SU-DHL-6 (cell line): Measurements from ENCODE around the gene ATG101.

Source experiments
- H2AFZ ChIP-seq: fragments of 200-600 bp; sonication (generic); 2 replicates; pipeline ENCODE4 v1.6.1; 2014; ENCODE audit warnings: low read depth, mild to moderate bottlenecking, moderate library complexity, mixed read lengths, antibody characterized with exemption, low read length; ENCODE audit not compliant: severe bottlenecking
- H3F3A ChIP-seq: fragments of 200-600 bp; shearing (Covaris generic); 2 replicates; pipeline ENCODE4 v1.6.0; 2016; ENCODE audit warnings: antibody characterized with exemption, mild to moderate bottlenecking; ENCODE audit not compliant: insufficient read depth
- H3K27ac ChIP-seq: fragments of 200-600 bp; sonication (generic); 2 replicates; pipeline ENCODE4 v1.5.1; 2016; ENCODE audit warnings: low read depth, mild to moderate bottlenecking, low read length, moderate library complexity, mixed read lengths
- H3K27me3 ChIP-seq: fragments of 200-600 bp; sonication (generic), shearing (Covaris generic); 2 replicates; pipeline ENCODE4 v1.6.0; 2014; ENCODE audit warnings: mild to moderate bottlenecking, low read length
- H3K36me3 ChIP-seq: fragments of 200-600 bp; sonication (generic); 2 replicates; pipeline ENCODE4 v1.6.1; 2014; ENCODE audit warnings: mild to moderate bottlenecking, low read length, mixed read lengths
- H3K4me2 ChIP-seq: fragments of 300-600, 200-600 bp; shearing (Covaris generic), sonication (generic); 2 replicates; pipeline ENCODE4 v1.6.0; 2014; ENCODE audit warnings: low read length, low read depth, mild to moderate bottlenecking; ENCODE audit not compliant: poor library complexity, severe bottlenecking
- H3K4me3 ChIP-seq: fragments of 200-600 bp; sonication (generic); 2 replicates; pipeline ENCODE4 v1.5.1; 2014; ENCODE audit warnings: antibody characterized with exemption, low read length, mild to moderate bottlenecking, mixed read lengths; ENCODE audit not compliant: insufficient read depth, poor library complexity, severe bottlenecking
- H3K79me2 ChIP-seq: fragments of 200-600 bp; sonication (generic); 2 replicates; pipeline ENCODE4 v1.6.1; 2014; ENCODE audit warnings: mild to moderate bottlenecking, low read length, moderate library complexity; ENCODE audit not compliant: insufficient read depth
- H3K9ac ChIP-seq: fragments of 200-600 bp; sonication (generic); 2 replicates; pipeline ENCODE4 v1.7.0; 2014; ENCODE audit warnings: mild to moderate bottlenecking, low read length
- H3K9me2 ChIP-seq: fragments of 200-600 bp; sonication (generic); replicated peaks from 2 replicates; pipeline ENCODE4 v1.6.1; 2014; ENCODE audit warnings: low read length; ENCODE audit not compliant: insufficient read depth
- H3K9me3 ChIP-seq: fragments of 200-600 bp; sonication (generic); 2 replicates; pipeline ENCODE4 v1.6.1; 2014; ENCODE audit warnings: low read length, mixed read lengths; ENCODE audit not compliant: insufficient read depth
- H4K20me1 ChIP-seq: fragments of 200-600 bp; sonication (generic); 2 replicates; pipeline ENCODE4 v1.6.1; 2014; ENCODE audit warnings: low read depth, mild to moderate bottlenecking, antibody characterized with exemption, low read length, moderate library complexity, mixed read lengths
- EZH2phosphoT487 ChIP-seq: fragments of 200-600 bp; sonication (generic), shearing (Covaris generic); conservative IDR thresholded peaks from 2 replicates; pipeline ENCODE4 v1.6.1; 2018; ENCODE audit warnings: mild to moderate bottlenecking, antibody characterized with exemption, low read length, moderate library complexity, mixed read lengths
- TF ChIP-seq, protein P1 (sequence below): fragments of 200-600 bp; sonication (generic); IDR thresholded peaks from one replicate; pipeline ENCODE4 v1.5.1; 2017; ENCODE audit warnings: antibody characterized with exemption, mild to moderate bottlenecking, low read length, moderate library complexity; ENCODE audit not compliant: insufficient read depth, poor library complexity, severe bottlenecking

ATG101 gene

DNA sequence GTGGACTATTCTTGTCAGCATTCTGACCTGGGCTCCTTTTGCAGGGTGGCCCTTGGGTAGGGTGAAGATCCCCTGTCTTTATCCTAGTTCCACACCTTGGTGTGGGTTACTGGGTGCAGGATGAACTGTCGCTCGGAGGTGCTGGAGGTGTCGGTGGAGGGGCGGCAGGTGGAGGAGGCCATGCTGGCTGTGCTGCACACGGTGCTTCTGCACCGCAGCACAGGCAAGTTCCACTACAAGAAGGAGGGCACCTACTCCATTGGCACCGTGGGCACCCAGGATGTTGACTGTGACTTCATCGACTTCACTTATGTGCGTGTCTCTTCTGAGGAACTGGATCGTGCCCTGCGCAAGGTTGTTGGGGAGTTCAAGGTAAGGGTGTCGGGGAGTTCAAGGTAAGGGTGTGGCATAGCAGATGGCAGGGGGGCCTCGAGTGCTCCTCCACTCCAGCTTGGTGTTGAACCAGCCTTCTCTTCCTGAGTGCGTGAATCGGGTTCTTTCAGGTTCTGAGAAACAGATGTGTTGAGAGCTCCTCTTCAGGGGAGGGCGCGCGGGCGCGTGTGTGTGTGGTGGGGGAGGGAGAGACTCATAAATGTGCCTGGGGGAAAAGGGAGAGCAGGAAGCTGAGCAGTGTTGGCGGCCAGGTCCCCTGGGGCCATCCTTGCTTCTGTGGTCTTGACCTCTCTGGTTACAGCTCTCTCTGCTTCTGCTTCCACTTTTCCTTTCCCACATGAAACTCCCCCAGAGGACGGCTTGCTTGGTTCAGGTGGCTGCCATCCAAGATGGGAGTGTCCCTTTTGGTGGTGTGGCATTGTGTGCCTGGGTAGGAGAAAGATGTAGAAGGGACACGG lies 4.0 kb downstream of the ATG101 start:
- H3F3A ChIP-seq: no peaks in the 10 kb centered on the region
- no peaks in the 10 kb centered on the region for H3K27me3 ChIP-seq
- no peaks in the 10 kb centered on the region for H3K36me3 ChIP-seq
- H4K20me1 ChIP-seq: no peaks in the 10 kb centered on the region; the same call in 1 of the 2 replicates
- H3K79me2 ChIP-seq: peaks cover 42% of the 10 kb centered on the region
- no peak overlapping the region for H3K4me2 ChIP-seq
- no peak overlapping the region for H3K27ac ChIP-seq
- no peaks in the 10 kb centered on the region for H3K9me3 ChIP-seq
- no peak overlapping the region for H3K9ac ChIP-seq
- H3K9me2 ChIP-seq: no peaks in the 10 kb centered on the region
- H3K4me3 ChIP-seq: no peak overlapping the region
- H2AFZ ChIP-seq: no peak overlapping the region
- TF ChIP-seq, protein P1, sequence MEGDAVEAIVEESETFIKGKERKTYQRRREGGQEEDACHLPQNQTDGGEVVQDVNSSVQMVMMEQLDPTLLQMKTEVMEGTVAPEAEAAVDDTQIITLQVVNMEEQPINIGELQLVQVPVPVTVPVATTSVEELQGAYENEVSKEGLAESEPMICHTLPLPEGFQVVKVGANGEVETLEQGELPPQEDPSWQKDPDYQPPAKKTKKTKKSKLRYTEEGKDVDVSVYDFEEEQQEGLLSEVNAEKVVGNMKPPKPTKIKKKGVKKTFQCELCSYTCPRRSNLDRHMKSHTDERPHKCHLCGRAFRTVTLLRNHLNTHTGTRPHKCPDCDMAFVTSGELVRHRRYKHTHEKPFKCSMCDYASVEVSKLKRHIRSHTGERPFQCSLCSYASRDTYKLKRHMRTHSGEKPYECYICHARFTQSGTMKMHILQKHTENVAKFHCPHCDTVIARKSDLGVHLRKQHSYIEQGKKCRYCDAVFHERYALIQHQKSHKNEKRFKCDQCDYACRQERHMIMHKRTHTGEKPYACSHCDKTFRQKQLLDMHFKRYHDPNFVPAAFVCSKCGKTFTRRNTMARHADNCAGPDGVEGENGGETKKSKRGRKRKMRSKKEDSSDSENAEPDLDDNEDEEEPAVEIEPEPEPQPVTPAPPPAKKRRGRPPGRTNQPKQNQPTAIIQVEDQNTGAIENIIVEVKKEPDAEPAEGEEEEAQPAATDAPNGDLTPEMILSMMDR: no peak
- no peak for TF ChIP-seq EZH2phosphoT487

DNA sequence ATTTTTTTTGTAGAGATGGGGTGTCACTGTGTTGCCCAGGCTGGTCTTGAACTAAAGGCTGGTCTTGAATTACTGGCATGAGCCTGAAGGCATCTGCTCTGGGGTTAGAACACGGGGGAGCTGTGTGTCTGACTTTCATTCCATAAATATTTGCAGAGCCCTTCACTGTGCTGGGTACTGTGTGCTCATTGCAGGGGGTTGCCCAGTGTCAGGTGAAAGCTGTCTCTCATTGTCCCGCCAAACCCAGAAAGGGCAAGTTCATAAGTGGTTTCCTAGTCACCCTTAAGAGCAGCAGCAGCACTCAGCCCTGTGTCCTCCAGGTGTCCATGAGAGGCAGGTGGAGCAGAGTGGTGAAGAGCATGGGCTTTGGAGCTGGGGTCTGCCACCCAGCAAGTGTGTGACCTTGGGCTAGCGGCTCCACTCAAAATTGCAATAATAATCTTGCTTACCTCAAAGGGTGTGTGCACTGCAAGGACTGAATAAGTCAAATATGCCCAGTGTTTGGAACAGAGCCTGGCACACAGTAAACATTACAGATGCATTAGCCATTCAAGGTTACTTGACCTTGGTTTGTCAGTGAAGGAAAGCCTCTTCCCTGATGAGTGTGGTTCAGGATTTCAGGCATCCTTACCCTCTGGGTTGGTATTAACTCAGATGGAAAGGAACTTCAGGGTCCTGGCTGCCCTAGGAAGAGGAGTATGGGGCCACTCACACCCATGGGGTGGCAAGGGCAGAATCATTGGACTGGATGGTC lies 5.4 kb downstream of the ATG101 start:
- no peak overlapping the region for H3K4me2 ChIP-seq
- no peaks in the 10 kb centered on the region for H3K27me3 ChIP-seq
- H3K36me3 ChIP-seq: no peaks in the 10 kb centered on the region
- H2AFZ ChIP-seq: no peak overlapping the region
- no peaks in the 10 kb centered on the region for H3F3A ChIP-seq
- peaks cover 39% of the 10 kb centered on the region for H3K79me2 ChIP-seq
- H3K9me3 ChIP-seq: no peaks in the 10 kb centered on the region
- no peak overlapping the region for H3K4me3 ChIP-seq
- TF ChIP-seq, protein P1: no peak
- TF ChIP-seq EZH2phosphoT487: no peak
- H3K27ac ChIP-seq: no peak overlapping the region
- H3K9ac ChIP-seq: no peak overlapping the region
- no peaks in the 10 kb centered on the region for H3K9me2 ChIP-seq
- H4K20me1 ChIP-seq: no peaks in the 10 kb centered on the region; the same call in 1 of the 2 replicates

DNA sequence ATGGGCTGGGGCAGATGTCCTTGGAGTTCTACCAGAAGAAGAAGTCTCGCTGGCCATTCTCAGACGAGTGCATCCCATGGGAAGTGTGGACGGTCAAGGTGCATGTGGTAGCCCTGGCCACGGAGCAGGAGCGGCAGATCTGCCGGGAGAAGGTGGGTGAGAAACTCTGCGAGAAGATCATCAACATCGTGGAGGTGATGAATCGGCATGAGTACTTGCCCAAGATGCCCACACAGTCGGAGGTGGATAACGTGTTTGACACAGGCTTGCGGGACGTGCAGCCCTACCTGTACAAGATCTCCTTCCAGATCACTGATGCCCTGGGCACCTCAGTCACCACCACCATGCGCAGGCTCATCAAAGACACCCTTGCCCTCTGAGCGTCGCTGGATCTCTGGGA lies 7.0 kb downstream of the ATG101 start:
- Histone ChIP-seq H3K36me3 (no peaks in the 10 kb centered on the region), H3F3A (no peaks in the 10 kb centered on the region), H3K9me3 (no peaks in the 10 kb centered on the region), H3K9ac (no peak overlapping the region), H3K27me3 (no peaks in the 10 kb centered on the region), H3K27ac (no peak overlapping the region), H4K20me1 (no peaks in the 10 kb centered on the region), H3K4me2 (no peak overlapping the region), H3K4me3 (no peak overlapping the region), H2AFZ (no peak overlapping the region), H3K9me2 (no peaks in the 10 kb centered on the region), H3K79me2 (peaks cover 23% of the 10 kb centered on the region)
- no peak for TF ChIP-seq EZH2phosphoT487
